ENCODE results near the gene KRTAP9-1.
"Not testable (repeated sequence)": the region's sequence is repeated elsewhere in the genome, so short reads cannot be mapped to it uniquely, and the experiment has no call there.

KRTAP9-1 gene

DNA sequence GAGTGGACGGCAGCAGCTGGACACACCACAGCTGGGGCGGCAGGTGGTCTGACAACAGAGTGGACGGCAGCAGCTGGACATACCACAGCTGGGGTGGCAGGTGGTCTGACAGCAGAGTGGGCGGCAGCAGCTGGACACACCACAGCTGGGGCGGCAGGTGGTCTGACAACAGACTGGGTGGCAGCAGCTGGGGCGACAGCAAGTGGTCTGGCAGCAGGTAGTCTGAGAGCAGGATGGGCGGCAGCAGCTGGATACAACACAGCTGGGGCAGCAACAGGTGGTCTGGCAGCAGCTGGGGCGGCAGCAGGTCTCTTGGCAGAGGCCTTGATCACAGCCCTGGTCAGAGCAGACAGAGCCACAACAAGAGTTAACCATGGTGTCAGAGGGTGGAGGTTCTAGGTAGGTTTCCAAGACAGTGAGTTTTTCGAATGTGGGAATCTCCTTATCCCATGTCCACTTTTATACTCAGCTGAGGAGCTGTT is 5.2 kb upstream of the KRTAP9-1 start, which contains the start of gene KRTAP4-1:
Gene KRTAP4-1 (minus strand): TSS at position 432 of the 482 bp plus-strand sequence. CDS start 57 bp downstream, at position 375.
- no peak for DNase-seq

DNA sequence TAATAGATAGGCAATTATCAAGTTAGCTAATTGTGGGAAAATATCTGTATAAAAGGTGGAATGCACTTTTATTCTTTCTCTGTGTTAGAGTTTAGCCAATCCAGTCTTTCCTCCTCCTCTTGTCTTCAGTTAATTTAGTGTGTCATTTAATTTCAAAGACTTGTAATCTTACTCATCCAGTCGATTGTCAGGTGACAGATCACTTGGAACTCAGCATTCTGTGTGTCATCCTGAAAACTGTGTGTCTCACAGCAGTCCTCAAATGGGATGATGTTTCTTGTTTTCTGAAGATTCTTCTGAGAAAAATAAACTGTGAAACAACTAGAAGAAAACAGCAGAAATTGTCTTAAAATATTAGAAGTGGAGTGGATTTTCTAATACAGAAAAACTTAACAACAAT is 4.7 kb upstream of the KRTAP9-1 start:
- DNase-seq: no peak

DNA sequence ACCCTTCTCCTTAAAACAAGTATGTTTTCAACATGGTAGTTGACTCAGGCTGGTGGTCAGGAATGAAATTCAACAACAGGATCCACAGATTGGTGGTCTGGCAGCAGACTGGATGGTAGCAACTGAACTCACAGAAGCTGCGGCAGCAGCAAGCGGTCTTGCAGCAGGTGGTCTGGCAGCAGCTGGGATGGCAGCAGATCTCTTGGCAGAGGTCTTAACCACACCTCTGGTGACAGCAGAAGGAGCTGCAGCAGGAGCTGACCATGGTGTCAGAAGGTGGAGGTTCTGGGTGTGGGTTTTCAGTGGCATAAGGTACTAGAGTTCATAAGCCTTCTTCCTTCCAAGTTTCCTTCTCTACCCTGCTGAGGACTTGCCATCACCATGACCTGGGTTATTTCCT is 2.8 kb upstream of the KRTAP9-1 start:
- DNase-seq: no peak

DNA sequence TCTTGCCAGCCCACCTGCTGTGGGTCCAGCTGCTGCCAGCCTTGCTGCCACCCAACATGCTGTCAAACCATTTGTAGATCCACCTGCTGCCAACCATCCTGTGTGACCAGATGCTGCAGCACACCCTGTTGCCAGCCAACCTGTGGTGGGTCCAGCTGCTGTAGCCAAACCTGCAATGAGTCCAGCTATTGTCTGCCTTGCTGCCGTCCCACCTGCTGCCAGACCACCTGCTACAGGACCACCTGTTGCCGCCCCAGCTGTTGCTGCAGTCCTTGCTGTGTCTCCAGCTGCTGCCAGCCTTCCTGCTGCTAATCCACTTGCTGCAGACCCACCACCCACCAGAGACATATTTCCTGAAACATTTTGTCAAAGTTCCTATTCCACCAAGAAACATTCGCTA is 641 bp downstream of the KRTAP9-1 start:
- no peak for DNase-seq

DNA sequence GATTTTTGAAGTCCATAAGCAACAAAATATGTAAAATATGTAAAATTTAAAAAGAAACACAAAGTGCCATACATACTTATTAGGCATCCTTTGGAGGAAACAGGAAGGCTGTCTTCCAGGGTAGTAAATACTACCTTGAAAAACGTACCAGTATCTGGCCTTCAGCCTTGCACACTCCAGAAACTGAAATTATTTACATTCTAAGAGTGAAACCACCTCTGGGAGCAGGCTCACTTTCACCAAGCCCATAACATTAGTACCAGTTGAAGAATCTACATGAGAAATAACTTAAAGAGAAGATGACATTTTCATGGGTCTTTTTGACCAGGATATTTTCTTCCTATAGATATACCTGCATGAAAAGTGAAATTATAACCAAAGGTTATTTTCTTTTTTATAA is 6.4 kb downstream of the KRTAP9-1 start:
- no peak for DNase-seq

DNA sequence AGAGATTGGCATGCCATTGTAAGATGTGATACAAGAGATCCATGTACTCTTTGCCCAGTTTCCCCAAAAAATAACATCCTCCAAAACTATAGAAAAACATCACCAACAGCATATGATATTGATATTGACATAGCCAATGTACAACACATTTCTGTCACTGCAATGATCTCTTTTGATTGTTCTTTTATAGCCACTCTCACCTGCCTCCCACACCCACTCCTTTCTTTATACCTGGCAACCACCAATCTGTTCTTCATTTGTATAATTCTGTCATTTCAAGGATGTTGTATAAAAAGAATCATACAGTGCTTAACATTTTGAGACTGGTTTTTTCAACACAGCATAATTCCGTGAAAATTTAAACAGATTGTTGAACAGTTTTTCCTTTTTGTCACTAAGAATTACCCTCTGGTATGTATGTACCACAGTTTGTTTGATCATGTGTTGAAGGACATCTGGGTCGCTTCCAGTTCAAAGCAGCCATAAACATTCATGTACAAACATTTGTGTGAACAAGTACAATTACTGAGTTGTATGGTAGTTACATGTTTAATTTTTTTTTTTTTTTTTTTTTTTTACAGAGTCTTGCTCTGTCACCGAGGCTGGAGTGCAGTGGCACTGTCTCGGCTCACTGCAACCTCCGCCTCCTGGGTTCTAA is 9.9 kb downstream of the KRTAP9-1 start:
- no peak for DNase-seq

DNA sequence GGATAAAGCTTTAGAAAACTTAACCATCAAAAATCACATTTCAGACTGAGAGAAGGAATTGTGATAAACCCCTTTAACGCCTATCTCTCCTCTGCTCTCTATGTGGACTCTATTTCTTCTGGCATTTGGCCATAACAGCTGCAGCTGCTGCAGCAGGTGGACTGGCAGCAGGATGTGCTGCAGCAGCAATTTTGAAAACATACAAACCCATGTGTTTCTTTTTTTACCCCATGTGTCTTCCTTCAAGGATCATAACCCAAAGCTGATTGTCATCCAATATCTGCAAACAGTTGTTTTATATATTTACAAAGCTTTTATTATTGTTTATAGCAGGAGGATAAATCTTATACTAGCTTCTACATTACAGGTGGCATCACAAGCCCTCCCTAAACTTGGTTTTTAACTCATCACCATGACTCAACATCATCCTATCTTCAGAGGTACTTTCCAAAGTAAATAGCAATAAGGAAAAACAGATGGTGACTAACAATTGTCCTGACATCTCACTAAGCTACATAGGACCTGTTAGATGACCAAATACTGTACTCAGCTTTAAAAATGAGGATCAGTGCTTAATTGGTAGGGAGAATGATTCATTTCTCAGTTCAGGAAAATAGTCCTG is 22.3 kb downstream of the KRTAP9-1 start:
- no peak for DNase-seq

DNA sequence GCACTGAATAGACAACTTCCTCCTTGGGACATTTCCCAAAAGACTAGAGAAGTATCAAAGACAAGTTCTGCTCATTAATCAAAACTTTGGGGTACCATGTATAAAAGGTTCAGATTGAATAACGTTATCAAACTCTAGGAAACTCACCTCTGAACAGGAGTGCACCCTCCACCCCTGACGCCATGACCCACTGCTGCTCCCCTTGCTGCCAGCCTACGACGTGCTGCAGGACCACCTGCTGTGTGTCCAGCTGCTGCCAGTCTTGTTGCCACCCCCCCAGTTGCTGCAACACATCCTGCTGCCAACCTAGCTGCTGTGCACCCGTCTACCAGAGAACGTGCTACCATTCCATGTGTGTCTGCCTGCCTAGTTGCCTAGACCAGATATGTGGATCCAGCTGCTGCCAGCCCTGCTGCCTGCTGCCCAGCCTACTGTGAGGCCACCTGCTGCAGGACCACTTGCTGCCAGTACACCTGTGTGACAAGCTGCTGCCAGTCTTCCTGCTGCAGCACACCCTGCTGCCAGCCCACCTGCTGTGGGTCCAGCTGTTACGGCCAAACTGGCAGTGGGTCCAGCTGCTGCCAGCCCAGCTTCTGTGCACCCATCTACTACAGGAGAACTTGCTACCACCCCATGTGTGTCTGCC is 23.0 kb downstream of the KRTAP9-1 start:
- DNase-seq: no peak

DNA sequence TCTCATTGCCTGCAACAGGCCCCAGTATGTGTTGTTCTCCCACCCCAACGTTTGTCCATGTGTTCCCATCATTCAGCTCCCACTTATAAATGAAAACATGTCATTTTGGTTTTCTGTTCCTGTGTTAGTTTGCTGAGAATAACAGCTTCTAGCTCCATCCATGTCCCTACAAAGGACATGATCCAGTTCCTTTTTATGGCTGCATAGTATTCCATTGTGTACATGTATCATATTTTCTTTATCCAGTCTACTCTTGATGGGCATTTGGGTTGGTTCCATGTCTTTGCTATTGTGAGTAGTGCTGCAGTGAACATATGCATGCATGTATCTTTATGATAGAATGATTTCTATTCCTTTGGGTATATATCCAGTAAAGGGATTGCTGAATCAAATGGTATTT is 26.0 kb downstream of the KRTAP9-1 start:
- no peak for DNase-seq

DNA sequence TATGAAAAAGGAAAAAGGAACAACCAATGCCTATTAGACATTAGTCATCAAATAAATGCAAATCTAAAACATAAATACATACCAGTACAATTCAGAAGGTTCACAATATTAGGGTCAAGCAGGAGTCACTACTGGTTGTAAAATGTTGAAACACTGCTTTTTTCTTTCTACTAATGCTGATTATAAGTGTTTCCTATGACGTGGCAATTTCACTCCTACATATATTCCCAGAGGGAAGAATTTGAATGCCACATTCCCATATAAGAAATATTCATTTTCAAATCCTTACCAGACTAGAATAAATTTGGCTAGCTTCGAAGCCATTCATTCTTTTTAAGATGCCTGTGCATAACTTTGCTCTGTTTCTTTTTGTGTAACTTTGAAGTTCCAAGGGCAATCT is 34.1 kb downstream of the KRTAP9-1 start:
- DNase-seq: no peak

DNA sequence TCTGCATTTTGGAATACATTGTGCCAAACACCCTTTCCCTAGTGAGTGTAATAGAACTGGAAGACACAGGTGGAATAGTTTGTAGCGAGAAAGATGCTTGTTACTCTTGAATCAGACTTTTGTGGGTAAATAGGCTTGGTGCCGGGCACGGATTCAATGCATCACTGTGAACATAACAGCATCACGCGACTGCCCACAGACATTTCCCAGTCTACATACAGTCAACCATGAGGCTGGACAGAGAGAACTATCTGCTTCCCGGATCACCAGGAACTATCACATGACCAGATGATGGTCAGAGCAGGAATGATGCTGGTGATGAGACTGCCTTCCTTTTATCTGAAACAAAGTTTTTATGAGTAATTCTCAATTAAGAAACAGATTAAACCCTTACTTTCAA is 36.4 kb downstream of the KRTAP9-1 start:
- no peak for DNase-seq

DNA sequence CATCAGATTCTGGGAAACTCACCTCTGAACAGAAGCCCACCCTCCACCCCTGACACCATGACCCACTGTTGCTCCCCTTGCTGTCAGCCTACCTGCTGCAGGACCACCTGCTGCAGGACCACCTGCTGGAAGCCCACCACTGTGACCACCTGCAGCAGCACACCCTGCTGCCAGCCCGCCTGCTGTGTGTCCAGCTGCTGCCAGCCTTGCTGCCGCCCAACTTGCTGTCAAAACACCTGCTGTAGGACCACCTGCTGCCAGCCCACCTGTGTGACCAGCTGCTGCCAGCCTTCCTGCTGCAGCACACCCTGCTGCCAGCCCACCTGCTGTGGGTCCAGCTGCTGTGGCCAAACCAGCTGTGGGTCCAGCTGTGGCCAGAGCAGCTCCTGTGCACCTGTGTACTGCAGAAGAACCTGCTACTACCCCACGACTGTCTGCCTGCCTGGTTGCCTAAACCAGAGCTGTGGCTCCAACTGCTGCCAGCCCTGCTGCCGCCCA is 37.0 kb downstream of the KRTAP9-1 start, which contains the start of gene KRTAP9-2:
Gene KRTAP9-2 (plus strand): TSS at position 51 of the 498 bp plus-strand sequence. CDS start 7 bp downstream, at position 58.
- DNase-seq: not testable (repeated sequence)

DNA sequence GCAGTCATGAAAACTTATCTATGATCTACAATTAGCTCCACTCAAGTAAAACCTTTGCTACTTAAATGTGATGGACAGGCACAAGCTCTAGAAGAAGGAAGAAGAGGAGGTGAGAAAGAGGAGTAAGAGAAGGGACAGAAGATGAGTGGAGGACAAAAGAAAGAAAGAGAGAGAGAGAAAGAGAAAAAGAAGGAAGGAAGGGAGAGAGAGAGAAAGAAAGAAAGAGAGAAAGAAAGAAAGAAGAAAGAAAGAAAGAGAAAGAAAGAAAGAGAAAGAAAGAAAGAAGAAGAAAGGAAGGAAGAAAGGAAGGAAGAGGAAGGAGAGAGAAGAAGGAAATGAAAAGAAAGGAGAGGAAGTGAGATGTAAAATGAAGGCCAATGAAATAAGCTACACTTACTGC is 40.4 kb downstream of the KRTAP9-1 start:
- no peak for DNase-seq

DNA sequence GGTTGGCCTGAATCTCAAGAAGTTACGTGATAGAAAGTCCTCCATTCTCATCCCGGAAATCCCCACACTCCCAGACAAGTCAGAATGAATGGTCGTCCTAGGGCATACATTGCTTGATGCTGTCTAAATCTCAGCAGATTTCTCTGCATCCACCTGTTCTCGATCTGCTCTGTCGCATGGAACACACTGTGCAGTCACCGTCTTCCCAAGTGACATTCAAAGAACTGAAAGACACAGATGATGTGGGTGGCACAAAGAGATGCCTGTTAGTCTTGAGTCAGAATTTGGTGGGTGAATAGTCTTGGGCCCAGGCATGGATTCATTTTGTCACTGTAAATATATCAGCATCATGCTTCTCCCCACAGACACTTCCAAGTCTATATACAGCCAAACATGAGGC is 42.0 kb downstream of the KRTAP9-1 start:
- no peak for DNase-seq

DNA sequence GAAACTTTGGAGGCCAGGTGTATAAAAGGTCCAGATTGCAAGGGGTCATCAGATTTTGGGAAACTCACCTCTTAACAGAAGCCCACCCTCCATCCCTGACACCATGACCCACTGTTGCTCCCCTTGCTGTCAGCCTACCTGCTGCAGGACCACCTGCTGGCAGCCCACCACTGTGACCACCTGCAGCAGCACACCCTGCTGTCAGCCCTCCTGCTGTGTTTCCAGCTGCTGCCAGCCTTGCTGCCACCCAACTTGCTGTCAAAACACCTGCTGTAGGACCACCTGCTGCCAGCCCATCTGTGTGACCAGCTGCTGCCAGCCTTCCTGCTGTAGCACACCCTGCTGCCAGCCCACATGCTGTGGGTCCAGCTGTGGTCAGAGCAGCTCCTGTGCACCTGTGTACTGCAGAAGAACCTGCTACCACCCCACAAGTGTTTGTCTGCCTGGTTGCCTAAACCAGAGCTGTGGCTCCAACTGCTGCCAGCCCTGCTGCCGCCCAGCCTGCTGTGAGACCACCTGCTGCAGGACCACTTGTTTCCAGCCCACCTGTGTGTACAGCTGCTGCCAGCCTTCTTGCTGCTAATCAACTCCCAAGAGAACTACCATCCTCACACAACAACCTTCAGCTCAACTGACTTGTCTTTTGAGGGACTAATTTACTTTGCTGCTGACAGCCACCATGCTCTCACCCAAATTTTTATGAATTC is 42.9 kb downstream of the KRTAP9-1 start, which contains the start of gene KRTAP9-3:
Gene KRTAP9-3 (plus strand): TSS at position 51 of the 707 bp plus-strand sequence. CDS start 53 bp downstream, at position 104.
- DNase-seq: not testable (repeated sequence)

DNA sequence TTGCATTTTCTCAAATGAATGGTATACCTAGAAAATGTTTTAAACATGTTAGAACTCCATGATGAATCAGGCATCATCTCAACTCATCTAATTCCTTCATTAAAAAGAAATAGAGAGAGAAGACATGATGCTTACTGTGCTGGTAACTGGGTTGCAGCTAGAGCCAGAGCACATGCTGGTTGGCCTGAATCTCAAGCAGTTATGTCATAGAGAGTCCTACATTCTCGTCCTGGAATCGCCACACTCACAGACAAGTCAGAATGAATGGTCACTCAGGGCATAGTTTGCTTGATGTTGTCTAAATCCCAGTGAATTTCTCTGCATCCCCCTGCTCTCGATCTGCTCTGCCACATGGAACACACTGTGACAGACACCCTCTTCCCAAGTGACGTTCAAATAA is 47.4 kb downstream of the KRTAP9-1 start:
- DNase-seq: not testable (repeated sequence)

DNA sequence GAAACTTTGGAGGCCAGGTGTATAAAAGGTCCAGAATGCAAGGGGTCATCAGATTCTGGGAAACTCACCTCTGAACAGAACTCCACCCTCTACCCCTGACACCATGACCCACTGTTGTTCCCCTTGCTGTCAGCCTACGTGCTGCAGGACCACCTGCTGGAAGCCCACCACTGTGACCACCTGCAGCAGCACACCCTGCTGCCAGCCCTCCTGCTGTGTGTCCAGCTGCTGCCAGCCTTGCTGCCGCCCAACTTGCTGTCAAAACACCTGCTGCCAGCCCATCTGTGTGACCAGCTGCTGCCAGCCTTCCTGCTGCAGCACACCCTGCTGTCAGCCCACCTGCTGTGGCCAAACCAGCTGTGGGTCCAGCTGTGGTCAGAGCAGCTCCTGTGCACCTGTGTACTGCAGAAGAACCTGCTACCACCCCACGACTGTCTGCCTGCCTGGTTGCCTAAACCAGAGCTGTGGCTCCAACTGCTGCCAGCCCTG is 48.3 kb downstream of the KRTAP9-1 start, which contains the start of gene KRTAP9-8:
Gene KRTAP9-8 (plus strand): TSS at position 51 of the 489 bp plus-strand sequence. CDS start 53 bp downstream, at position 104.
- not testable (repeated sequence) for DNase-seq
